Stimulated activated CD4-positive, alpha-beta T cell treated with anti-CD3 and anti-CD28 coated beads, Interleukin-15, amount 100 ng/mL, for 48 hours (primary cell): Measurements from ENCODE around the gene CSNK1G1.
"Not testable (repeated sequence)": the region's sequence is repeated elsewhere in the genome, so short reads cannot be mapped to it uniquely, and the experiment has no call there.

Experiments used
- DNase-seq, 2 donors: peaks; one replicate each; pipeline ENCODE4 v3.0.0-alpha.2; 2020; ENCODE audit warnings: low read depth in 2 of 2

The CSNK1G1 gene

GRCh38 chr15:64355944-64356709, at the start of gene CSNK1G1:
TSS of gene CSNK1G1 (minus strand) at chr15:64356173. CDS start at chr15:64300499, 55,674 bp downstream.
- DNase-seq = peak; percentile 82 to 89

- DNase-seq = no peak
These were observed 44.6 kb upstream of the CSNK1G1 start for GRCh38 chr15:64400583-64400982.

GRCh38 chr15:64398575-64398974, 42.6 kb upstream of the CSNK1G1 start:
- no peak for DNase-seq

GRCh38 chr15:64396789-64397188, 40.8 kb upstream of the CSNK1G1 start:
- no peak for DNase-seq

- not testable (repeated sequence) for DNase-seq
These were observed 36.5 kb upstream of the CSNK1G1 start for GRCh38 chr15:64392471-64392870.

- no peak for DNase-seq
These were observed 33.1 kb upstream of the CSNK1G1 start for GRCh38 chr15:64389036-64389435.

GRCh38 chr15:64387562-64388168, 31.7 kb upstream of the CSNK1G1 start, which contains the start of gene TRIP4:
TSS of gene TRIP4 (plus strand) at chr15:64387836. CDS start at chr15:64387864, 28 bp downstream.
- DNase-seq = peak; percentile 95

GRCh38 chr15:64386291-64386690, 30.3 kb upstream of the CSNK1G1 start:
- no peak for DNase-seq

- no peak for DNase-seq
These were observed 27.8 kb upstream of the CSNK1G1 start for GRCh38 chr15:64383760-64384159.

GRCh38 chr15:64381000-64381751, 25.2 kb upstream of the CSNK1G1 start, which contains the start of gene PCLAF:
TSS of gene PCLAF (minus strand) at chr15:64381441. CDS start at chr15:64381371, 70 bp downstream.
- peak; percentile 93 to 94 for DNase-seq

- not testable (repeated sequence) for DNase-seq
These were observed 24.3 kb upstream of the CSNK1G1 start for GRCh38 chr15:64380130-64380870.

GRCh38 chr15:64379216-64379960, 23.4 kb upstream of the CSNK1G1 start:
- DNase-seq = no peak

- no peak for DNase-seq
These were observed 17.4 kb upstream of the CSNK1G1 start for GRCh38 chr15:64373360-64373759.

- not testable (repeated sequence) for DNase-seq
These were observed 15.4 kb upstream of the CSNK1G1 start for GRCh38 chr15:64371383-64371782.

- DNase-seq = no peak
These were observed 13.2 kb upstream of the CSNK1G1 start for GRCh38 chr15:64369078-64369607.

- no peak for DNase-seq
These were observed 5.3 kb upstream of the CSNK1G1 start for GRCh38 chr15:64361259-64361658.

- no peak for DNase-seq
These were observed 702 bp upstream of the CSNK1G1 start for GRCh38 chr15:64356710-64357040.

- peak in 1 of 2 donors; percentile 21 for DNase-seq
These were observed 527 bp downstream of the CSNK1G1 start for GRCh38 chr15:64355348-64355943.

- no peak for DNase-seq
These were observed 1.2 kb downstream of the CSNK1G1 start for GRCh38 chr15:64354688-64355344.

GRCh38 chr15:64351265-64351664, 4.7 kb downstream of the CSNK1G1 start:
- no peak for DNase-seq
